ENCODE data around the gene ILDR2.

- TF ChIP-seq CTCF (conservative IDR thresholded peaks at IDR 0.05; ENCODE audit: low read length) (no peak), EZH2phosphoT487 (IDR thresholded peaks at IDR 0.05; ENCODE audit: borderline replicate concordance) (no peak)
These were observed 68.3 kb downstream of the ILDR2 start for GRCh38 chr1:166907051-166907450.
